ENCODE results near the gene ASXL1. TPM values are rescaled to one million over a fixed set of nuclear protein-coding genes. Genes with fewer than 3 reads are reported as not detected.

The ASXL1 gene
- total RNA-seq, 1 donor from 2014 or later: 27.5 TPM

GRCh38 chr20:32442630-32443373, 84.7 kb downstream of the ASXL1 start:
- no peak for ATAC-seq

- no peak for ATAC-seq
Observed at GRCh38 chr20:32443386-32443974, 85.3 kb downstream of the ASXL1 start.

GRCh38 chr20:32444474-32445220, 86.5 kb downstream of the ASXL1 start:
- ATAC-seq: no peak

GRCh38 chr20:32445539-32446273, 87.6 kb downstream of the ASXL1 start:
- ATAC-seq: peak; percentile 44

- ATAC-seq: no peak
Observed at GRCh38 chr20:32446301-32447100, 88.4 kb downstream of the ASXL1 start.

GRCh38 chr20:32447136-32448027, 89.3 kb downstream of the ASXL1 start:
- no peak for ATAC-seq

- ATAC-seq: no peak
Observed at GRCh38 chr20:32448306-32449056, 90.3 kb downstream of the ASXL1 start.

GRCh38 chr20:32449057-32449889, 91.1 kb downstream of the ASXL1 start:
- no peak for ATAC-seq

GRCh38 chr20:32449890-32450401, 91.8 kb downstream of the ASXL1 start:
- no peak for ATAC-seq

- ATAC-seq: no peak
Observed at GRCh38 chr20:32450484-32451061, 92.4 kb downstream of the ASXL1 start.

- ATAC-seq: no peak
Observed at GRCh38 chr20:32451340-32451681, 93.2 kb downstream of the ASXL1 start.

- ATAC-seq: no peak
Observed at GRCh38 chr20:32451682-32452461, 93.7 kb downstream of the ASXL1 start.

- ATAC-seq: no peak
Observed at GRCh38 chr20:32452776-32453466, 94.8 kb downstream of the ASXL1 start.

- ATAC-seq: no peak
Observed at GRCh38 chr20:32453467-32454163, 95.5 kb downstream of the ASXL1 start.

- no peak for ATAC-seq
Observed at GRCh38 chr20:32454164-32455145, 96.3 kb downstream of the ASXL1 start.
